Neural progenitor cell (in vitro differentiated cells): ENCODE results near the gene CEBPE. TPM values are rescaled to one million over a fixed set of nuclear protein-coding genes. Genes with fewer than 3 reads are reported as not detected.
"Not testable (repeated sequence)": the region's sequence is repeated elsewhere in the genome, so short reads cannot be mapped to it uniquely, and the experiment has no call there.

ENCODE experiments used
- DNase-seq: peaks from one replicate; pipeline ENCODE4 v3.0.0-alpha.2; 2016; ENCODE audit warnings: low spot score
- H2AFZ ChIP-seq: fragments of 200-600 bp; sonication (generic); replicated peaks from 2 replicates; pipeline ENCODE4 v1.6.1; 2016; ENCODE audit warnings: antibody characterized with exemption
- H3F3A ChIP-seq: fragments of 200-600 bp; sonication (generic); 2 replicates; pipeline ENCODE4 v1.6.1; 2016; ENCODE audit warnings: antibody characterized with exemption, low read depth
- H3K27ac ChIP-seq: fragments of 200-600 bp; sonication (generic); 2 replicates; pipeline ENCODE4 v1.5.1; 2016; ENCODE audit warnings: mild to moderate bottlenecking
- H3K27me3 ChIP-seq: fragments of 200-600 bp; sonication (generic); 2 replicates; pipeline ENCODE4 v1.6.1; 2016; ENCODE audit warnings: mild to moderate bottlenecking, moderate library complexity
- H3K36me3 ChIP-seq: fragments of 200-600 bp; sonication (generic); 2 replicates; pipeline ENCODE4 v1.5.1; 2016
- H3K4me1 ChIP-seq: fragments of 200-600 bp; sonication (generic); 2 replicates; pipeline ENCODE4 v1.6.1; 2016; ENCODE audit warnings: mixed run types
- H3K4me2 ChIP-seq: fragments of 200-600 bp; sonication (generic); 2 replicates; pipeline ENCODE4 v1.6.1; 2016
- H3K4me3 ChIP-seq: fragments of 200-600 bp; sonication (generic); 2 replicates; pipeline ENCODE4 v1.5.1; 2016
- H3K79me2 ChIP-seq: fragments of 200-600 bp; sonication (generic); 2 replicates; pipeline ENCODE4 v1.6.1; 2016; ENCODE audit warnings: low read depth
- H3K9ac ChIP-seq: fragments of 200-600 bp; sonication (generic); 2 replicates; pipeline ENCODE4 v1.6.1; 2016
- H3K9me3 ChIP-seq: fragments of 200-600 bp; sonication (generic); 2 replicates; pipeline ENCODE4 v1.5.1; 2016; ENCODE audit warnings: low read depth
- H4K20me1 ChIP-seq: fragments of 200-600 bp; sonication (generic); 2 replicates; pipeline ENCODE4 v1.6.1; 2016; ENCODE audit warnings: low read depth
- H3K27ac Mint-ChIP-seq: 3 replicates; pipeline ENCODE4 v1.8.0; 2021; ENCODE audit warnings: mixed read lengths
- H3K27me3 Mint-ChIP-seq: 2 replicates; pipeline ENCODE4 v1.8.0; 2022; ENCODE audit warnings: low read depth, mild to moderate bottlenecking, inconsistent platforms, moderate library complexity, mixed read lengths; ENCODE audit not compliant: insufficient read depth
- H3K36me3 Mint-ChIP-seq: 3 replicates; pipeline ENCODE4 v1.8.0; 2021; ENCODE audit warnings: mixed read lengths
- H3K4me1 Mint-ChIP-seq: 3 replicates; pipeline ENCODE4 v1.8.0; 2021; ENCODE audit warnings: mixed read lengths
- H3K4me3 Mint-ChIP-seq: 3 replicates; pipeline ENCODE4 v1.8.0; 2021; ENCODE audit warnings: mild to moderate bottlenecking, moderate library complexity, mixed read lengths
- H3K9me3 Mint-ChIP-seq: 3 replicates; pipeline ENCODE4 v1.8.0; 2020; ENCODE audit warnings: mixed read lengths
- EZH2 ChIP-seq: fragments of 200-600 bp; sonication (generic); IDR thresholded peaks from 2 replicates; pipeline ENCODE4 v1.6.1; 2017; ENCODE audit warnings: antibody characterized with exemption, mild to moderate bottlenecking, moderate library complexity
- EZH2phosphoT487 ChIP-seq: fragments of 200-600 bp; sonication (generic); IDR thresholded peaks from 2 replicates; pipeline ENCODE4 v1.6.1; 2017; ENCODE audit warnings: antibody characterized with exemption
- total RNA-seq: library from RNA; depleted of rRNA; stranded (reverse); fragments of >200 nt; gene quantifications from 2 replicates; pipeline ENCODE4 v1.2.3, GENCODE V29; 2015; ENCODE audit warnings: low replicate concordance
- TF ChIP-seq, protein P1 (sequence below): fragments of 200-600 bp; sonication (generic); IDR thresholded peaks from 2 replicates; pipeline ENCODE4 v1.5.1; 2017; ENCODE audit warnings: antibody characterized with exemption, mild to moderate bottlenecking

The CEBPE gene
- total RNA-seq, 1 donor from 2014 or later: not detected

DNA sequence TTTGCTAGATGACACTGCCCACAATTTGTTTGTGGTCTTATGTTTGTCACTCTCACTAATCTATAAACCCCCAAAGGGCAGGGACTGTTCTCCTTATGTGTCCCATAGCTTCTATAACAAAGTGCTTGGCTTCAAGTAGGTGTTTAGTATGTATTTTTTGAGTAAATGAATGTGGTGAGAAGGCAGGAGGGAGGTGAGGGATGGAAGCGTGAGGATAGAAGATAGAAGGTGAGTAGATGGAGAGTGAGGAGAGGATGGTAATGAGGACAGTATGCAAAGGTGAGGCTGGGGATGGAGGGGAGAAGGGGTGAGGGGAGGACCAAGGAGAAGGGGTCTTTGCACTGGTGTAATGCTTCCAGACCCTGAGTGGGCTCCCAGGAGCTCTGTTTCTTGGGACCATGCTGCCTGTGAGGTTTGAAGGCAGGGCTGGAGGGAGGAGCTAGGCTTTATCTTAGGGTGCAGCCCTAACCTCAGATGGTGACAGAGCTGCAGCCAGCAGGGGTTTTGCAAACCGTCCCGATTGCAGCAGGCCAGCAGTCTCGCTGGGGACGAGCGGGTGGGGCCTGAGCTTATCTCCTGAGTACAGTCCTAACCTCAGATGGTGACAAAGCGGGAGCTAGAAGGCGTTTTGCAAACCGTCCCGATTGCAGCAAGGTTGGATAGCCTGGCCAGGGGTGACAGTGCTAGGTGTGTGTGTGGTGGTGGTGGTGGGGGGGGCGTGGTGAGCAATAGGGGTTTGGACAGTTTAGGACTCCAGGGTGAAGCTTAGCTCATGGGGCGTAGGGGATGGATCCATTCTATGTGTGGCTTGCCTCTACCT lies 6.5 kb downstream of the CEBPE start:
- Mint-ChIP-seq H3K4me1 (peaks cover 13% of the 10 kb centered on the region), H3K27ac (no peak overlapping the region), H3K9me3 (peaks cover 3% of the 10 kb centered on the region), H3K27me3 (peaks cover 4% of the 10 kb centered on the region), H3K4me3 (no peak overlapping the region), H3K36me3 (no peaks in the 10 kb centered on the region)
- TF ChIP-seq, protein P1, sequence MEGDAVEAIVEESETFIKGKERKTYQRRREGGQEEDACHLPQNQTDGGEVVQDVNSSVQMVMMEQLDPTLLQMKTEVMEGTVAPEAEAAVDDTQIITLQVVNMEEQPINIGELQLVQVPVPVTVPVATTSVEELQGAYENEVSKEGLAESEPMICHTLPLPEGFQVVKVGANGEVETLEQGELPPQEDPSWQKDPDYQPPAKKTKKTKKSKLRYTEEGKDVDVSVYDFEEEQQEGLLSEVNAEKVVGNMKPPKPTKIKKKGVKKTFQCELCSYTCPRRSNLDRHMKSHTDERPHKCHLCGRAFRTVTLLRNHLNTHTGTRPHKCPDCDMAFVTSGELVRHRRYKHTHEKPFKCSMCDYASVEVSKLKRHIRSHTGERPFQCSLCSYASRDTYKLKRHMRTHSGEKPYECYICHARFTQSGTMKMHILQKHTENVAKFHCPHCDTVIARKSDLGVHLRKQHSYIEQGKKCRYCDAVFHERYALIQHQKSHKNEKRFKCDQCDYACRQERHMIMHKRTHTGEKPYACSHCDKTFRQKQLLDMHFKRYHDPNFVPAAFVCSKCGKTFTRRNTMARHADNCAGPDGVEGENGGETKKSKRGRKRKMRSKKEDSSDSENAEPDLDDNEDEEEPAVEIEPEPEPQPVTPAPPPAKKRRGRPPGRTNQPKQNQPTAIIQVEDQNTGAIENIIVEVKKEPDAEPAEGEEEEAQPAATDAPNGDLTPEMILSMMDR: no peak
- TF ChIP-seq EZH2phosphoT487 (no peak), EZH2 (no peak)
- no peak overlapping the region for H3K27ac ChIP-seq
- H3K4me2 ChIP-seq: no peak overlapping the region
- no peak overlapping the region for H3K4me3 ChIP-seq
- no peak overlapping the region for H3K9ac ChIP-seq
- peaks cover 16% of the 10 kb centered on the region for H3K4me1 ChIP-seq
- H4K20me1 ChIP-seq: no peaks in the 10 kb centered on the region
- no peak for DNase-seq
- peak overlapping the region; percentile 26 for H2AFZ ChIP-seq
- H3K79me2 ChIP-seq: no peaks in the 10 kb centered on the region
- H3K27me3 ChIP-seq: peaks cover 12% of the 10 kb centered on the region
- no peaks in the 10 kb centered on the region for H3K36me3 ChIP-seq
- no peaks in the 10 kb centered on the region for H3F3A ChIP-seq
- H3K9me3 ChIP-seq: no peaks in the 10 kb centered on the region

DNA sequence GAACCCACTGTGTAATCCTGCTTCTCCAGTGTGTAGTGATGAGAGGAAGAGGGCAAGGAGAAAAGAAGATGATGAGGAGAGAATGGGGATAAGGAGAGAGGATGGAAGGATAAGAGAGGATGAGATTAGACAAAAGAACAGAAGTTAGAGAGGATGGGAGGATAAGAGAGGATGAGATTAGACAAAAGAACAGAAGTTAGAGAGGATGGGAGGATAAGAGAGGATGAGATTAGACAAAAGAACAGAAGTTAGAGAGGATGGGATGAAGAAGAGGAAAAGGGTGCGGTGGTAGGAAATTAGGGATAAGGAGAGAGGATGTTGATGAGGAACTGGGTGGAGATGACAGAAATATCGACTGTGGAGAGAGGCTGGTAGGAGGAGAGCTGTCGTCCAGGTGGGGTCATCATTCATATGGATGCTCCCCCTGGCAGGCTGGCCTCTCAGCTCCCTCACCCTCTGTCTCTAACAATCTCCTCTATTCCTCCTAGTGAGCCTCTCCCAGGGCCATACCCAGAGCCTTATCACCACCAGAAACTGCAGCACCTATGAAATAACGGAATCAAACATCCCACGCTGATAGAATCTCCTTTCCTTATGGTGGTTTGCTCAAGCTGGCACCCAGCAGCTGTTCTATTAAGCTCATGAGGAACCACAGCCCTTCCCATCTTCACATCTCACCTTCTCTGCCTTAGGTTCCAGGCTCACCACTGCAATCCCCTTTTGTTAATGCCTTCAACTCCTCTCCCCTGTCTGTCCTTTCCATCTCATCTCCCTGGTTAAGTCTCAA lies 8.3 kb downstream of the CEBPE start:
- Mint-ChIP-seq H3K4me3 (no peak overlapping the region), H3K9me3 (peaks cover 3% of the 10 kb centered on the region), H3K36me3 (no peaks in the 10 kb centered on the region), H3K4me1 (peaks cover 21% of the 10 kb centered on the region), H3K27me3 (peaks cover 2% of the 10 kb centered on the region), H3K27ac (no peak overlapping the region)
- H3F3A ChIP-seq: peaks cover 7% of the 10 kb centered on the region
- H3K9me3 ChIP-seq: no peaks in the 10 kb centered on the region
- no peak overlapping the region for H3K4me2 ChIP-seq
- H3K79me2 ChIP-seq: no peaks in the 10 kb centered on the region
- H3K27ac ChIP-seq: no peak overlapping the region
- no peak overlapping the region for H3K4me3 ChIP-seq
- no peaks in the 10 kb centered on the region for H4K20me1 ChIP-seq
- peaks cover 19% of the 10 kb centered on the region for H3K4me1 ChIP-seq
- no peak for DNase-seq
- no peaks in the 10 kb centered on the region for H3K36me3 ChIP-seq
- TF ChIP-seq, protein P1: no peak
- no peak for TF ChIP-seq EZH2
- H2AFZ ChIP-seq: no peak overlapping the region
- no peak overlapping the region for H3K9ac ChIP-seq
- H3K27me3 ChIP-seq: peaks cover 12% of the 10 kb centered on the region

DNA sequence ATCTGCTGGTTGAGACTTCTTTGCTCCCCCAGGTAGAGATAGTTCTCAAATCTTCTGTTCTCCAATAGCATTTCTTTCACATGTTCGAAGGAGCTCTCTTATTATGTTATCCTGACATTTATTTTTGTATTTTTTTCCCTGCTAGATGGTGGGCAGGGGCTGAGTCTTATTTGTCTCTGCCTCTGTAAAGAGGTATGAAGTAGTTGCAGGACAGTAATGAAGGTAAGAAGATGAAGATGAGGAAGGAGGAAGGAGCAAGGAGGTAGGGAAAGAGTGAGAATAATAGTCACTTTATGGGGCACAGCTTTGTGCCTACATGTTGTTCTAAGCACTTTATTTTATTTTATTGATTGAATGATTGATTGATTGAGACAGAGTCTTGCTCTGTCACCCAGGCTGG lies 9.3 kb downstream of the CEBPE start:
- Histone ChIP-seq H3K27me3 (peaks cover 12% of the 10 kb centered on the region), H4K20me1 (no peaks in the 10 kb centered on the region), H3K4me1 (peaks cover 19% of the 10 kb centered on the region), H3K4me2 (no peak overlapping the region), H3K9ac (no peak overlapping the region), H2AFZ (no peak overlapping the region), H3K36me3 (no peaks in the 10 kb centered on the region), H3K27ac (no peak overlapping the region), H3K79me2 (no peaks in the 10 kb centered on the region), H3F3A (peaks cover 13% of the 10 kb centered on the region), H3K9me3 (no peaks in the 10 kb centered on the region), H3K4me3 (no peak overlapping the region)
- H3K27me3 Mint-ChIP-seq: peaks cover 2% of the 10 kb centered on the region
- peaks cover 20% of the 10 kb centered on the region for H3K4me1 Mint-ChIP-seq
- H3K4me3 Mint-ChIP-seq: no peak overlapping the region
- no peak overlapping the region for H3K27ac Mint-ChIP-seq
- DNase-seq: no peak
- H3K36me3 Mint-ChIP-seq: no peaks in the 10 kb centered on the region
- peaks cover 3% of the 10 kb centered on the region for H3K9me3 Mint-ChIP-seq
- TF ChIP-seq, protein P1: no peak
- no peak for TF ChIP-seq EZH2
- TF ChIP-seq EZH2phosphoT487: no peak

DNA sequence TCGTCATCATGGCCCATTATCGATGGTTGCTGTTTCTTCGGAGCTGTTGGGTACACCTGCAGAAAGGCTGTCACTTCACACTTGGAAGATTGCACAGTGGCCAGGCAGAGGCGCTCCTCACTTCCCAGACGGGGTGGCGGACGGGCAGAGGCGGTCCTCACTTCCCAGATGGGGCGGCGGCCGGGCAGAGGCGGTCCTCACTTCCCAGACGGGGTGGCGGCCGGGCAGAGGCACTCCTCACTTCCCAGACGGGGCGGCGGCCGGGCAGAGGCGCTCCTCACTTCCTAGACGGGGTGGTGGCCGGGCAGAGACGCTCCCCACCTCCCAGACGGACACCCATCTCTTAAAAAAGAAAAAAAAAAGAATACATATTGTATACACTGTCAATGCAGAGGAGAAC lies 10.9 kb downstream of the CEBPE start:
- peaks cover 13% of the 10 kb centered on the region for H3F3A ChIP-seq
- not testable (repeated sequence) for H3K79me2 ChIP-seq, H3K9me3 ChIP-seq, H3K9me3 Mint-ChIP-seq, H3K36me3 Mint-ChIP-seq, H3K4me3 ChIP-seq, H2AFZ ChIP-seq, H4K20me1 ChIP-seq, DNase-seq, H3K4me3 Mint-ChIP-seq, H3K4me2 ChIP-seq, H3K27ac ChIP-seq, H3K36me3 ChIP-seq, H3K27me3 Mint-ChIP-seq, H3K27ac Mint-ChIP-seq, H3K9ac ChIP-seq
- H3K27me3 ChIP-seq: peaks cover 12% of the 10 kb centered on the region
- H3K4me1 ChIP-seq: peaks cover 11% of the 10 kb centered on the region
- peaks cover 15% of the 10 kb centered on the region for H3K4me1 Mint-ChIP-seq

DNA sequence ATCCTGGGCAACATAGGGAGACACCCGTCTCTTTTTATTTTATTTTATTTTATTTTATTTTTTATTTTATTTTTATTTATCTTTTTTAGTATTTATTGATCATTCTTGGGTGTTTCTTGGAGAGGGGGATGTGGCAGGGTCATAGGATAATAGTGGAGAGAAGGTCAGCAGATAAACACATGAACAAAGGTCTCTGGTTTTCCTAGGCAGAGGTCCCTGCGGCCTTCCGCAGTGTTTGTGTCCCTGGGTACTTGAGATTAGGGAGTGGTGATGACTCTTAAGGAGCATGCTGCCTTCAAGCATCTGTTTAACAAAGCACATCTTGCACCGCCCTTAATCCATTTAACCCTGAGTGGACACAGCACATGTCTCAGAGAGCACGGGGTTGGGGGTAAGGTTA lies 11.4 kb downstream of the CEBPE start:
- not testable (repeated sequence) for H3K9me3 ChIP-seq, H3K36me3 Mint-ChIP-seq

More for the DNA sequence above, 11.4 kb downstream of the CEBPE start:
- H3K4me2 ChIP-seq, H3K27ac ChIP-seq, H3K9me3 Mint-ChIP-seq, H3K36me3 ChIP-seq, H3K79me2 ChIP-seq, DNase-seq, H4K20me1 ChIP-seq, H2AFZ ChIP-seq, H3K9ac ChIP-seq, H3K4me3 Mint-ChIP-seq, H3K27me3 Mint-ChIP-seq, H3K27ac Mint-ChIP-seq, H3K4me1 ChIP-seq, H3K4me3 ChIP-seq: not testable (repeated sequence)
- H3K27me3 ChIP-seq: peaks cover 12% of the 10 kb centered on the region
- H3F3A ChIP-seq: peaks cover 13% of the 10 kb centered on the region
- H3K4me1 Mint-ChIP-seq: peaks cover 15% of the 10 kb centered on the region
